ENCODE data around the gene MAP2K6.

DNA sequence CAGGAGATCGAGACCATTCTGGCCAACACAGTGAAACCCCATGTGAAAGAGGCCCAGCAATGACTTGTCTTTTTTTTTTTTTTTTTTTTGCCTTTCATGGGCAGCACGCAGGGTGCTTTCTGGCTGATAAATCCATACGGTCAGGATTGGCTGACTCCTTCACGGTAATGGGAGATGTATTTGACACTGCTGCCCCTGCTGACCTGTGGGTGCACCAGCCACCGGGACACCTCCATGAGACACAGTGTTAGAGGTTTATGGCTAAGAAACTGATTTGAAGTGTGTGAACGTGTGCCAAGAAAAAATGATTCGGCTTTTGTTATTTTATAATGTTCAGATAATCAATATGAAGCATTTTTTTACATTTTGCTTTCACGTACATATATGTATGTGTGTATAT is 48.4 kb downstream of the MAP2K6 start:
- TF ChIP-seq, protein P1, sequence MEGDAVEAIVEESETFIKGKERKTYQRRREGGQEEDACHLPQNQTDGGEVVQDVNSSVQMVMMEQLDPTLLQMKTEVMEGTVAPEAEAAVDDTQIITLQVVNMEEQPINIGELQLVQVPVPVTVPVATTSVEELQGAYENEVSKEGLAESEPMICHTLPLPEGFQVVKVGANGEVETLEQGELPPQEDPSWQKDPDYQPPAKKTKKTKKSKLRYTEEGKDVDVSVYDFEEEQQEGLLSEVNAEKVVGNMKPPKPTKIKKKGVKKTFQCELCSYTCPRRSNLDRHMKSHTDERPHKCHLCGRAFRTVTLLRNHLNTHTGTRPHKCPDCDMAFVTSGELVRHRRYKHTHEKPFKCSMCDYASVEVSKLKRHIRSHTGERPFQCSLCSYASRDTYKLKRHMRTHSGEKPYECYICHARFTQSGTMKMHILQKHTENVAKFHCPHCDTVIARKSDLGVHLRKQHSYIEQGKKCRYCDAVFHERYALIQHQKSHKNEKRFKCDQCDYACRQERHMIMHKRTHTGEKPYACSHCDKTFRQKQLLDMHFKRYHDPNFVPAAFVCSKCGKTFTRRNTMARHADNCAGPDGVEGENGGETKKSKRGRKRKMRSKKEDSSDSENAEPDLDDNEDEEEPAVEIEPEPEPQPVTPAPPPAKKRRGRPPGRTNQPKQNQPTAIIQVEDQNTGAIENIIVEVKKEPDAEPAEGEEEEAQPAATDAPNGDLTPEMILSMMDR (IDR thresholded peaks at IDR 0.05), result no peak
- TF ChIP-seq EZH2 (IDR thresholded peaks at IDR 0.05), result no peak
